LNCaP clone FGC (cell line): ENCODE measurements around the gene SOX3.

Source experiments
- DNase-seq: peaks from one replicate; pipeline ENCODE4 v3.0.0-alpha.2; 2011; ENCODE audit warnings: low read depth
- H3K4me3 ChIP-seq: 2 replicates; pipeline ENCODE4 v1.5.1; 2011; ENCODE audit warnings: mild to moderate bottlenecking, low read depth, low read length, control low read depth
- TF ChIP-seq, protein P1 (sequence below): IDR thresholded peaks from 2 replicates; pipeline ENCODE4 v1.5.1; 2012; ENCODE audit warnings: mild to moderate bottlenecking; ENCODE audit not compliant: control insufficient read depth, insufficient read depth; ENCODE audit errors: extremely low read depth

The SOX3 gene

DNA sequence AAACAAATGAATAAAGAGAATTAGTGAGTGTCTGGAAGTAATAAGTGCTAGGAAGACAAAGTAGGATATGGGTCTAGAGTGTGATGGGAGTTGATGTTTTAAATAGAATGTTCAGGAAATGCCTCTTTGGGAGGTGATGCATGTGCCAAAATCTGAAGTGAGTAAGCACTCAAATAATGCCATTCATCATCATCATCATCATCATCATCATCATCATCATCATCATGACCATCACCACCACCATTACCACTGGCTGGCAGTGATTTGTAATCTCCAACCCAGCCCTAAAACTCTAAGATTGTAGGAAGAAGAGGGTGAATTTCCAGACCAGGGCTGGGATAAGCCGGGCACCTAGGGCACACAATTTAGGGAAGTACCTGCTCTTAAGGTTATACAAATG lies 9.7 kb upstream of the SOX3 start:
- DNase-seq, result no peak
- H3K4me3 ChIP-seq, result no peak overlapping the region
- TF ChIP-seq, protein P1, sequence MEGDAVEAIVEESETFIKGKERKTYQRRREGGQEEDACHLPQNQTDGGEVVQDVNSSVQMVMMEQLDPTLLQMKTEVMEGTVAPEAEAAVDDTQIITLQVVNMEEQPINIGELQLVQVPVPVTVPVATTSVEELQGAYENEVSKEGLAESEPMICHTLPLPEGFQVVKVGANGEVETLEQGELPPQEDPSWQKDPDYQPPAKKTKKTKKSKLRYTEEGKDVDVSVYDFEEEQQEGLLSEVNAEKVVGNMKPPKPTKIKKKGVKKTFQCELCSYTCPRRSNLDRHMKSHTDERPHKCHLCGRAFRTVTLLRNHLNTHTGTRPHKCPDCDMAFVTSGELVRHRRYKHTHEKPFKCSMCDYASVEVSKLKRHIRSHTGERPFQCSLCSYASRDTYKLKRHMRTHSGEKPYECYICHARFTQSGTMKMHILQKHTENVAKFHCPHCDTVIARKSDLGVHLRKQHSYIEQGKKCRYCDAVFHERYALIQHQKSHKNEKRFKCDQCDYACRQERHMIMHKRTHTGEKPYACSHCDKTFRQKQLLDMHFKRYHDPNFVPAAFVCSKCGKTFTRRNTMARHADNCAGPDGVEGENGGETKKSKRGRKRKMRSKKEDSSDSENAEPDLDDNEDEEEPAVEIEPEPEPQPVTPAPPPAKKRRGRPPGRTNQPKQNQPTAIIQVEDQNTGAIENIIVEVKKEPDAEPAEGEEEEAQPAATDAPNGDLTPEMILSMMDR, result no peak

DNA sequence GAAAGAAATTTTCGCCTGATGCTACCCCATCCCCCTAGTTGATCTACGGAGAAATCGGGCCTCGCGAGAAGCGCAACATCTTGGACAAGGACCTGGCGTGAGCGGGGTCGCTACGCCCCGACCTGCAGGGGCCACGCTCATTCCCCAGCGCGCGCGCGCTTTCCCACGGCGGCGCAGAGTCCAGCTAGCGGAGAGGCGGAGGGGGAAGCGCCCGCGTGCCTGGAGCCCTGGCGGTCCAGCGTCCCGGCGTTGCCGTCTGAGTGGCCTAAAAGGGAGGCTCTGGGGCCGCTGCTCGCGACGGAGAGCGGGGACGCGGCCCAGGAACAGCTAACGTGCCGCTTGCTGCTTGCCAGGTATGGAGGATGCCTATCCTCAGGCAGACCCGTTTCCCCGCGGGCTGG lies 6.0 kb upstream of the SOX3 start:
- no peak overlapping the region for H3K4me3 ChIP-seq
- TF ChIP-seq, protein P1, result no peak
- no peak for DNase-seq

DNA sequence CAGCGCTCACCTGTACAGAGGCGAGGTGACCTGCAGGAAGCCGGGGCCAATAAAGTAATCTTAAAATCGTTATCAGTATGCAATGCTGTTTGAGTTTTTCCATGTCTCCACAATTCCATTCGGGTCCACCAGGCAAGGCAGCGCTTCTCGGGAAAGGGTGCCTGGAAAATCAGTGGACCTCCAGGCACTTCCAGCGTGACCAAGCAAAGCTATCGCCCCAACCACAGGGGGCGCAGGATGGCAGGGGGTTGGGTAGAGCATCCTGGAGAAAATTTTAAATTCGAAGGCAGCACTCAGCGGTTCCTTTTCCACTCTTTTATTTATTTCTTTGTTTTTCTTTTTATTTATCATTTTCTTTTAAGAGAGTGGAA lies 5.4 kb upstream of the SOX3 start:
- H3K4me3 ChIP-seq, result no peak overlapping the region
- TF ChIP-seq, protein P1, result no peak
- no peak for DNase-seq

DNA sequence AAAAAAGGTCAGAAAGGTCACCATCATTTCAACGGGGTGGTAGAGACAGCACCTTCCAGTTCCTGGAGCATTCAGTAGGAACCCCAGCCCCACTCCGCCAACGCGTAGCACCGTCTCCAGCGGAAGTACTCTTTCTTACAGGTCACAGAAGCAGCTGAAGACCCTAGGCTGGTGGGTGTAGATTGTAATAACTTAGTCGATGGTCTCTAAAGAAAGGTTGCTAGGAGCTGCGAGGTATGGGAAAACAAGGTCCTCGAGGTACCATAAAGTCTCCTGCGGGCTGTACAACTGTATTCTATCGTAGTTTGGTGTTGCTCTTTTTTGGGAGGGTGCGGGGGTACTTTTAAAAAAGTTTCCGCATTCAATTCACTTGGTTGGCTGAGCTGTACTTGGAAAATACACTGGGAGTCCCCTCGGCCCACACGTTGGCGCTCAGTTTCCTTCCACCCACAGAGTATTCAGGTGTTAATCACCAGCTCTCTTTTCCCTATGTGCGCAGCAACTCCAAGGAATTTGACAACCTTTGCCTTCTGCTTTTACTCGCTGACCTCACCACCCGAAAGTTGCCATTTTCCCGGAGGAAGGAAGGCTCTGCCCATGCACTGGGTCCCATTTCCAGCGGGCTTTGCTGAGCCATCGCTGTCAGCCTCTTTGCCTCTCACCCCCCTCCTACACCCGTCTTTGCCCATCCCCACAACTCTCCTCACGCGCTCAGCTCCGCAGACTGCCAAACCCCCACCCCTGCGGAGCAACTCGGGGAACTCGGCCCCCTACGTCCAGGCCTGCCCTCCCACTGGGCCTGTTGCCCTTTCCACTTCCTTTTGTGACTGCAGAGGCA lies 4.8 kb upstream of the SOX3 start:
- H3K4me3 ChIP-seq, result no peak overlapping the region
- TF ChIP-seq, protein P1, result no peak

DNA sequence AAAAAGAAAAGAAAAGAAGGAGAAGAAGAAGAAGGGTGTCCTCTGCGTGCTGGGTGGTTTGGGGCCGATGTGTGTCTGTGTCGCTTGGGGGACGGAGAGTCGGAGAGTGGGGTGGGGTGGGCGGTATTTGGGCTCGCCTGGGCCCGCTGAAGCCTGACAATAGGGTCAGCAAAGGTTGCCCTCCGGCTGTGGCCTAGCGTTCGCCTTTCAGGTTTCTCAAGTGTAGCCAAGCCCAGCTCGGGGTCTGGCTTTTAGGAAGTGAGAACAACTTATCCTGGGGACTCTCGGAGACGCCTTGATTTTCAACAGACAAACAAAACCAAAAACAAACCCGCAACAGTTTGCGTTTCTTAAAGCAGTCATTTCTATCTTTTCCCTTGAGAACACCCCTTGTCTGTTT lies 4.1 kb upstream of the SOX3 start:
- TF ChIP-seq, protein P1, result no peak
- no peak overlapping the region for H3K4me3 ChIP-seq
- no peak for DNase-seq

More for the DNA sequence above, 4.8 kb upstream of the SOX3 start:
- DNase-seq, result no peak

DNA sequence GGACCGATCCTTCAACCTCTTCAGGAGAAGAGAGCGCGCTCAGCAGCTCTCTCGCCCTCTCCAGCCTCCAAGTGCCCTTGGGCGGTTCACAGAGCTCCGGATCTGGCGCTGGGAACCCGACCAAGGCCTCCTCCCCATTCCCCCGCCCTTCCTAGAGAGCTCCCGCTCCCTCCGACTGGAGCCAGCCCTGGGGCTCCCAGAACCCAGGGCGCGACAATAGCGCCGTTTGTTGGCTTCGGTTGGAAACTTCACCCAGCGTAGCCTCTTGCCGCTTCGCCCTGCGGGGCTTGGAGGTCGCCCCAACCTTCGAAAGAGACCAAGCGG lies 3.1 kb upstream of the SOX3 start:
- TF ChIP-seq, protein P1, result peak; percentile 44

DNA sequence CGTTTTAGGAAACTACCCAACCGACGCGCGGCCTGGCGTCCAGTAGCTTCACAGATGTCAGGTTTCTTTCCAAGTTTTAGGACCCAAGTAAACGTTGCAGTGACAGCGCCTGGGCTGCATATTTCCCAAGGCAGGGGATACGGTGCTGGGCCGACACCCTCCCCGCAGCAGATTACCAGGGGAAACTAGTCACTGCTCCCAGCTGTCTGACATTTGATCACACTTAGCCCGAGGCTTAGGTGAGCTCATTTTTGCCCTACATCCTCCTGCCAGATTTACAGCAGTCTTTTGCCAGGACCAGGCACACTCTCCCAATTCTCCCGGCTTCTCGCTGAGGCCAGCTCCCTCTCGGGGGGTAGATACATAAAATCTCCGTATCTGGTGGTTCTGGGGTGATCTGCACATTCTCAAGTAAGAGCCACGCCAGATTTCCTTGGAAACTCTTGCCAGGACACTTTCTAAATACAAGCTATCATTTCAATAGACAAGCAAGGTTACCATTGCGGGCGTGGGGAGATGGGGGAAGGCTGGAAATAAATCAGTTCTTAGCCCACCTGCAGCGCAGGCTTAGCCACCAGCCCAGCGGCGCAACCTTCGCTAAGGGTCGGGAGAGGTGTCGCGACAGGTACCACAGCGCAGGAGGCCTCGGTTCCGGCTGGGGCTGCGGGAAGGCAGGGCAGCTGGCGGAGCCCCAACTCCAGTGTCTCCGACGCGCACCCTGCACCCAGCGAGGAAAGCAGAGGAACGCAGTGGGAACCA lies 2.5 kb upstream of the SOX3 start:
- H3K4me3 ChIP-seq, result no peak overlapping the region
- no peak for DNase-seq
- TF ChIP-seq, protein P1, result no peak

More for the DNA sequence above, 3.1 kb upstream of the SOX3 start:
- no peak overlapping the region for H3K4me3 ChIP-seq
- no peak for DNase-seq
